Activated CD4-positive, alpha-beta T cell treated with anti-CD3 and anti-CD28 coated beads, Interleukin-2, amount 10 ng/mL, durations not matched to agents 7 days and 5 days (primary cell): ENCODE data around the gene PXYLP1. TPM values are rescaled to one million over a fixed set of nuclear protein-coding genes. Genes with fewer than 3 reads are reported as not detected.
"Not testable (repeated sequence)": the region's sequence is repeated elsewhere in the genome, so short reads cannot be mapped to it uniquely, and the experiment has no call there.

Experiments used
- CTCF ChIA-PET: fragments of 350-600 bp; sonication (Branson Sonifier 250); formaldehyde crosslinking; loops from one replicate; lab custom pipeline; 2021; ENCODE audit warnings: antibody characterized with exemption; lab: Charles Lee
- POLR2A ChIA-PET: fragments of 350-600 bp; sonication (Branson Sonifier 250); formaldehyde crosslinking; loops from one replicate; lab custom pipeline; 2021; ENCODE audit warnings: antibody characterized with exemption; lab: Charles Lee
- DNase-seq: peaks from one replicate; pipeline ENCODE4 v3.0.0-alpha.2; 2020
- H3K27ac Mint-ChIP-seq: one replicate; pipeline ENCODE4 v1.8.0; 2021; ENCODE audit warnings: mild to moderate bottlenecking, moderate library complexity, mixed read lengths
- H3K27me3 Mint-ChIP-seq: one replicate; pipeline ENCODE4 v1.8.0; 2021; ENCODE audit warnings: mixed read lengths
- H3K36me3 Mint-ChIP-seq: one replicate; pipeline ENCODE4 v1.8.0; 2021; ENCODE audit warnings: low read depth, mixed read lengths
- H3K4me1 Mint-ChIP-seq: one replicate; pipeline ENCODE4 v1.8.0; 2021; ENCODE audit warnings: mixed read lengths
- H3K4me3 Mint-ChIP-seq: one replicate; pipeline ENCODE4 v1.8.0; 2021; ENCODE audit warnings: mild to moderate bottlenecking, moderate library complexity, mixed read lengths
- H3K9me3 Mint-ChIP-seq: one replicate; pipeline ENCODE4 v1.8.0; 2021; ENCODE audit warnings: mixed read lengths
- total RNA-seq, 2 experiments: library from RNA; stranded (reverse); gene quantifications; one replicate each; pipeline ENCODE4 v1.2.3, GENCODE V29; 2021

PXYLP1 gene
- total RNA-seq, 2 experiments from 2014 or later = 11.9 to 12.1 TPM

- ChIA-PET CTCF (interaction anchor here (0.9 to 3.2 kb wide), 5 partner anchors 11 to 163 kb away, joined by 3 to 12 read pairs (median 5); no protein-coding TSS in a partner anchor), POLR2A (no interaction called here)
- Mint-ChIP-seq H3K4me1 (peaks cover 20% of the 10 kb centered on the region), H3K9me3 (no peaks in the 10 kb centered on the region), H3K36me3 (peaks cover 38% of the 10 kb centered on the region), H3K4me3 (no peak overlapping the region), H3K27me3 (no peaks in the 10 kb centered on the region), H3K27ac (no peak overlapping the region)
- no peak for DNase-seq
Measured at GRCh38 chr3:141291559-141292355, 60.1 kb downstream of the PXYLP1 start.

- CTCF ChIA-PET = interaction anchor here (0.9 to 3.2 kb wide), 7 partner anchors 10 to 162 kb away, joined by 3 to 12 read pairs (median 5); no protein-coding TSS in a partner anchor
- Mint-ChIP-seq H3K4me3 (no peak overlapping the region), H3K27ac (peak overlapping the region; percentile 21)
Measured at GRCh38 chr3:141292356-141293058, 60.9 kb downstream of the PXYLP1 start.

GRCh38 chr3:141294301-141294700, 62.7 kb downstream of the PXYLP1 start:
- Mint-ChIP-seq H3K4me3 (peak overlapping the region; percentile 70), H3K27ac (peak overlapping the region; percentile 88), H3K36me3 (peaks cover 39% of the 10 kb centered on the region), H3K27me3 (peaks cover 2% of the 10 kb centered on the region), H3K9me3 (no peaks in the 10 kb centered on the region), H3K4me1 (peaks cover 20% of the 10 kb centered on the region)
- ChIA-PET CTCF (interaction anchor here (1.2 to 1.9 kb wide), 6 partner anchors 9 to 63 kb away, joined by 3 to 10 read pairs (median 4); partner anchors contain the start of gene PXYLP1), POLR2A (no interaction called here)
- DNase-seq = no peak

More at GRCh38 chr3:141292356-141293058, 60.9 kb downstream of the PXYLP1 start:
- Mint-ChIP-seq H3K4me1 (peaks cover 20% of the 10 kb centered on the region), H3K9me3 (no peaks in the 10 kb centered on the region), H3K27me3 (no peaks in the 10 kb centered on the region), H3K36me3 (peaks cover 41% of the 10 kb centered on the region)
- POLR2A ChIA-PET = no interaction called here
- DNase-seq = no peak

GRCh38 chr3:141294848-141295247, 63.2 kb downstream of the PXYLP1 start:
- peaks cover 22% of the 10 kb centered on the region for H3K4me1 Mint-ChIP-seq
- H3K27me3 Mint-ChIP-seq = peaks cover 2% of the 10 kb centered on the region
- H3K27ac Mint-ChIP-seq = peak overlapping the region; percentile 88
- H3K9me3 Mint-ChIP-seq = no peaks in the 10 kb centered on the region
- CTCF ChIA-PET = interaction anchor here (0.6 to 1.9 kb wide), 8 partner anchors 9 to 147 kb away, joined by 3 to 10 read pairs (median 4); partner anchors contain the start of gene PXYLP1
- POLR2A ChIA-PET = interaction anchor here (0.6 kb wide), 1 partner anchor 13 kb away, joined by 3 read pairs; no protein-coding TSS in a partner anchor
- H3K36me3 Mint-ChIP-seq = peaks cover 39% of the 10 kb centered on the region
- peak overlapping the region; percentile 70 for H3K4me3 Mint-ChIP-seq
- no peak for DNase-seq

GRCh38 chr3:141300426-141300825, 68.8 kb downstream of the PXYLP1 start:
- H3K4me3 Mint-ChIP-seq, H3K27ac Mint-ChIP-seq, H3K27me3 Mint-ChIP-seq, H3K9me3 Mint-ChIP-seq, DNase-seq: not testable (repeated sequence)
- H3K4me1 Mint-ChIP-seq = peaks cover 32% of the 10 kb centered on the region
- peaks cover 22% of the 10 kb centered on the region for H3K36me3 Mint-ChIP-seq
- ChIA-PET CTCF (interaction anchor here (0.6 to 1.8 kb wide), 4 partner anchors 11 to 812 kb away, joined by 3 to 8 read pairs (median 4); partner anchors contain the start of gene PXYLP1), POLR2A (interaction anchor here (0.6 kb wide), 1 partner anchor 12 kb away, joined by 3 read pairs; no protein-coding TSS in a partner anchor)

- peaks cover 50% of the 10 kb centered on the region for H3K4me1 Mint-ChIP-seq
- ChIA-PET POLR2A (interaction anchor here (0.5 kb wide), 1 partner anchor 150 kb away, joined by 3 read pairs; no protein-coding TSS in a partner anchor), CTCF (interaction anchor here (0.7 to 3.3 kb wide), 16 partner anchors 10 to 298 kb away, joined by 3 to 19 read pairs (median 4); partner anchors contain the start of gene PXYLP1)
- H3K27me3 Mint-ChIP-seq = peaks cover 2% of the 10 kb centered on the region
- H3K4me3 Mint-ChIP-seq = no peak overlapping the region
- DNase-seq = no peak
- H3K36me3 Mint-ChIP-seq = peaks cover 13% of the 10 kb centered on the region
- no peaks in the 10 kb centered on the region for H3K9me3 Mint-ChIP-seq
- no peak overlapping the region for H3K27ac Mint-ChIP-seq
Measured at GRCh38 chr3:141302364-141303141, 70.9 kb downstream of the PXYLP1 start.

- Mint-ChIP-seq H3K4me1 (peaks cover 61% of the 10 kb centered on the region), H3K27ac (no peak overlapping the region)
- CTCF ChIA-PET = interaction anchor here (0.8 to 3.3 kb wide), 15 partner anchors 9 to 171 kb away, joined by 3 to 19 read pairs (median 4); partner anchors contain the start of gene PXYLP1
Measured at GRCh38 chr3:141303481-141304223, 72.0 kb downstream of the PXYLP1 start.

GRCh38 chr3:141305436-141305835, 73.8 kb downstream of the PXYLP1 start:
- ChIA-PET CTCF (interaction anchor here (0.8 to 5.5 kb wide), 11 partner anchors 10 to 340 kb away, joined by 3 to 34 read pairs (median 3); no protein-coding TSS in a partner anchor), POLR2A (no interaction called here)
- H3K4me1 Mint-ChIP-seq = peaks cover 67% of the 10 kb centered on the region
- H3K27ac Mint-ChIP-seq = peak overlapping the region; percentile 31
- no peaks in the 10 kb centered on the region for H3K9me3 Mint-ChIP-seq
- peaks cover under 1% of the 10 kb centered on the region for H3K36me3 Mint-ChIP-seq
- H3K4me3 Mint-ChIP-seq = no peak overlapping the region
- DNase-seq = no peak
- no peaks in the 10 kb centered on the region for H3K27me3 Mint-ChIP-seq

More at GRCh38 chr3:141303481-141304223, 72.0 kb downstream of the PXYLP1 start:
- Mint-ChIP-seq H3K9me3 (no peaks in the 10 kb centered on the region), H3K4me3 (no peak overlapping the region), H3K36me3 (peaks cover 12% of the 10 kb centered on the region), H3K27me3 (peaks cover under 1% of the 10 kb centered on the region)
- DNase-seq = peak; percentile 86
- POLR2A ChIA-PET = no interaction called here

GRCh38 chr3:141306276-141306675, 74.7 kb downstream of the PXYLP1 start:
- no peak overlapping the region for H3K4me3 Mint-ChIP-seq
- H3K36me3 Mint-ChIP-seq = no peaks in the 10 kb centered on the region
- H3K27ac Mint-ChIP-seq = peak overlapping the region; percentile 88
- no peak for DNase-seq
- H3K27me3 Mint-ChIP-seq = no peaks in the 10 kb centered on the region
- H3K4me1 Mint-ChIP-seq = peaks cover 67% of the 10 kb centered on the region
- POLR2A ChIA-PET = no interaction called here
- H3K9me3 Mint-ChIP-seq = no peaks in the 10 kb centered on the region
- CTCF ChIA-PET = interaction anchor here (1.1 to 5.5 kb wide), 6 partner anchors 9 to 147 kb away, joined by 3 to 34 read pairs (median 6); no protein-coding TSS in a partner anchor

- Mint-ChIP-seq H3K4me1 (peaks cover 68% of the 10 kb centered on the region), H3K4me3 (peak overlapping the region; percentile 41)
- peak; percentile 59 for DNase-seq
Measured at GRCh38 chr3:141306922-141307321, 75.3 kb downstream of the PXYLP1 start.

More at GRCh38 chr3:141306922-141307321, 75.3 kb downstream of the PXYLP1 start:
- Mint-ChIP-seq H3K27ac (peak overlapping the region; percentile 88), H3K9me3 (no peaks in the 10 kb centered on the region), H3K27me3 (no peaks in the 10 kb centered on the region), H3K36me3 (peaks cover 2% of the 10 kb centered on the region)
- POLR2A ChIA-PET = interaction anchor here (0.7 kb wide), 1 partner anchor 66 kb away, joined by 4 read pairs; no protein-coding TSS in a partner anchor
- CTCF ChIA-PET = interaction anchor here (0.6 to 5.5 kb wide), 7 partner anchors 8 to 249 kb away, joined by 3 to 34 read pairs (median 4); no protein-coding TSS in a partner anchor
